Esophagus muscularis mucosa (tissue), 4 donors: ENCODE results near the gene SMAD5. TPM values are rescaled to one million over a fixed set of nuclear protein-coding genes. Genes with fewer than 3 reads are reported as not detected.

Experiments
- DNase-seq: peaks from one replicate; pipeline ENCODE4 v3.0.0-alpha.2; 2017; ENCODE audit errors: extremely low spot score
- H3K27ac ChIP-seq, 4 donors: fragments of 200-600 bp; sonication (generic); replicated peaks in 1 of 4; 1 replicate in 3 of 4; 2 replicates in 1 of 4; pipeline ENCODE4 v1.5.1; 2016 to 2019; ENCODE audit warnings: mild to moderate bottlenecking in 1 of 4
- H3K27me3 ChIP-seq, 4 donors: fragments of 200-600 bp; sonication (generic); one replicate each; pipeline versions ENCODE4 v1.5.1 to v1.6.0; 2016 to 2019
- H3K36me3 ChIP-seq, 4 donors: fragments of 200-600 bp; sonication (generic); one replicate each; pipeline ENCODE4 v1.5.1; 2016 to 2019
- H3K4me1 ChIP-seq, 4 donors: fragments of 200-600 bp; sonication (generic); one replicate each; pipeline ENCODE4 v1.5.1; 2016 to 2019
- H3K4me3 ChIP-seq, 4 donors: fragments of 200-600 bp; sonication (generic); 1 replicate in 2 of 4; 2 replicates in 2 of 4; pipeline ENCODE4 v1.5.1; 2016 to 2019; ENCODE audit warnings: mild to moderate bottlenecking in 4 of 4, moderate library complexity in 1 of 4
- H3K9me3 ChIP-seq, 4 donors: fragments of 200-600 bp; sonication (generic); 1 replicate in 3 of 4; 2 replicates in 1 of 4; pipeline ENCODE4 v1.5.1; 2016 to 2019
- CTCF ChIP-seq, 3 experiments: fragments of 200-600 bp in 2 of 3; fragments of 450-650 bp in 1 of 3; sonication (generic) in 2 of 3; IDR thresholded peaks; one replicate each; pipeline ENCODE4 v1.5.1; 2017 to 2019; ENCODE audit warnings: antibody characterized with exemption in 3 of 3, mild to moderate bottlenecking in 2 of 3, moderate library complexity in 1 of 3
- EP300 ChIP-seq: sonication (generic); formaldehyde crosslinking; IDR thresholded peaks from one replicate; pipeline ENCODE4 v1.6.1; 2017; ENCODE audit warnings: antibody characterized with exemption
- POLR2A ChIP-seq: fragments of 450-650 bp; IDR thresholded peaks from one replicate; pipeline ENCODE4 v1.6.1; 2017; ENCODE audit warnings: antibody characterized with exemption, moderate library complexity, mild to moderate bottlenecking, low read depth
- POLR2AphosphoS5 ChIP-seq, 2 donors: sonication (generic); formaldehyde crosslinking; IDR thresholded peaks; one replicate each; pipeline ENCODE4 v1.6.1; 2017; ENCODE audit warnings: antibody characterized with exemption in 2 of 2
- WGBS: methylation state at CpG from one replicate; pipeline ENCODE4 v1.1.5; 2018; 5-methylcytosine and 5-hydroxymethylcytosine counted together
- intact Hi-C: fragments of 100-400 bp; cut with DNase I; formaldehyde crosslinking; loops from one replicate; pipeline ENCODE4 v1.15.1; 2023
- total RNA-seq, 4 donors: library from RNA; depleted of rRNA; stranded (reverse); fragments of >200 nt; gene quantifications; one replicate each; pipeline versions ENCODE4 v1.1.0 to v1.2.1, GENCODE V29; 2016

SMAD5 gene
- total RNA-seq, 4 donors from 2014 or later = 42.4 to 47.9 (median 46.3) TPM

GRCh38 chr5:136174021-136174659 lies 41.5 kb downstream of the SMAD5 start:
- WGBS = 85% methylated on average over 2 of the region's 2 CpGs
- no peaks in the 10 kb centered on the region for H3K27me3 ChIP-seq
- peaks cover 25 to 65% (median 52%) of the 10 kb centered on the region in 4 donors for H3K36me3 ChIP-seq
- no peak overlapping the region for H3K27ac ChIP-seq
- TF ChIP-seq EP300 (no peak), CTCF (IDR thresholded peaks at IDR 0.05) (peak; percentile 41 to 56 (median 47))
- intact Hi-C loops = loop anchor here (5.0 to 10.0 kb wide), 2 partner anchors 109 to 232 kb away; no protein-coding TSS in a partner anchor
- no peaks in the 10 kb centered on the region for H3K9me3 ChIP-seq
- H3K4me1 ChIP-seq = no peaks in the 10 kb centered on the region
- DNase-seq = no peak
- H3K4me3 ChIP-seq = no peak overlapping the region

DNA sequence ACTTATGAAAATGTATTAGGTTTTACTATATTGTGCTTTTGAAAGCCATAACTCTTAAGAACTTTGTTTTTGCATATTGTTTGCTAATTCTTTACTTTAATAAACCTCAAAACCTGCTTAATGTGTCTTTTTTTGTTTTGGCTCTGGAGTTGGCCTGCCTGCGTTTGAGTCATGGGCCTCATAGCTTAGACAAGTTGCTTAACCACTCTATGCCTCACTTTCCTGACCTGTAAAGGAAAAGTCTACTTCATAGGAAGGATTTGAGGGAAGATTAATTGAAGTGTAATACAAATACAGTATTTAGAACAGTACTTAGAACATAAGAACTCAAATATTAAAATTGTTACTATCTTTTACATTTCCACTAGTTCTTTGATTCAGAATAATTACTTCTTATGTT lies 50.0 kb downstream of the SMAD5 start:
- WGBS = 79% methylated on average over 1 of the region's 1 CpG
- H3K36me3 ChIP-seq = peaks cover 3 to 40% (median 29%) of the 10 kb centered on the region in 4 donors
- no peaks in the 10 kb centered on the region for H3K27me3 ChIP-seq
- no peaks in the 10 kb centered on the region for H3K9me3 ChIP-seq
- H3K4me3 ChIP-seq = no peak overlapping the region
- TF ChIP-seq POLR2A (no peak), EP300 (no peak), POLR2AphosphoS5 (IDR thresholded peaks at IDR 0.05) (no peak), CTCF (IDR thresholded peaks at IDR 0.05) (no peak)
- no peaks in the 10 kb centered on the region for H3K4me1 ChIP-seq
- no peak overlapping the region for H3K27ac ChIP-seq
- intact Hi-C loops = no loop called here
- DNase-seq = no peak

DNA sequence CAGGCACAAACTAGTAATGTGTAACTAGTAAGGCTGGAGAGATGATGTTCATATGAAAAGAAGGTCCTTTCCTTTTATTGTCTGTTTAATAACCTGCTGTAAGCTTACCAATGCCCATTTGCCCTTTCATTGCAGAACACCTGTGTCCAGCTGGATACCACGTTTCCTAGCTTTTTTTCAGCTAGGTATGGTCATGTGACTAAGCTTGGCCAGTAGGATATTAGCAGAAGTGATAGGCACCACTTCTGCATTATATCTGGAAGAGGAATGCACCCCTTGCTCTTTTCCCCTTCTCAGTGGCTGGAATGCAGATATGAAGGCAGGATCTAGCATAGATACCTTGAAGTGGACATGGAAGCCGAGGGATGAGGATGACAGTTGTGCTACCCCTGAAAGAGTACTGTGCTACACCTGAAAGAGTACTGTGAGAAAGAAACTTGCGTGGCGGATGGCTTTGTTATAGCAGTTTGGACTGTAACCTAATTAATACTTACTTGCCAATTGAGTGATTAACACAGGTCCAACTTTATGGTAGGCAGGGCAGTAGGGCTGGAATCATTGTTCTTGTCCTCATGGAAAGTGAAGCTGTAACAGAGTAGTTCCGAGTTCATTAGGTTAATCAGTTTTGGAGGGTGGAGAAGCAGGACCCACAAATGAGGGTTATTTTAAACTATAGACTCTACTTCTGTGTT lies 53.5 kb downstream of the SMAD5 start:
- WGBS = 95% methylated on average over 5 of the region's 5 CpGs
- no peak for TF ChIP-seq POLR2AphosphoS5 (IDR thresholded peaks at IDR 0.05)
- TF ChIP-seq CTCF (IDR thresholded peaks at IDR 0.05) = no peak
- no peaks in the 10 kb centered on the region for H3K9me3 ChIP-seq
- peaks cover 0 to 7% (median 2%) of the 10 kb centered on the region in 4 donors for H3K4me1 ChIP-seq
- H3K4me3 ChIP-seq = no peak overlapping the region
- H3K27me3 ChIP-seq = peaks cover 0 to 5% (median 5%) of the 10 kb centered on the region in 4 donors
- H3K27ac ChIP-seq = no peak overlapping the region
- H3K36me3 ChIP-seq = peaks cover 0 to 36% (median 22%) of the 10 kb centered on the region in 4 donors
- intact Hi-C loops = no loop called here
- DNase-seq = no peak

GRCh38 chr5:136186796-136187195 lies 54.2 kb downstream of the SMAD5 start:
- TF ChIP-seq POLR2AphosphoS5 (IDR thresholded peaks at IDR 0.05) = no peak
- TF ChIP-seq EP300 = no peak
- TF ChIP-seq CTCF (IDR thresholded peaks at IDR 0.05) = no peak
- TF ChIP-seq POLR2A = no peak
- intact Hi-C loops = no loop called here
- H3K9me3 ChIP-seq = no peaks in the 10 kb centered on the region
- WGBS = 80% methylated on average over 2 of the region's 2 CpGs
- H3K27ac ChIP-seq = no peak overlapping the region
- DNase-seq = no peak
- peaks cover 0 to 12% (median 10%) of the 10 kb centered on the region in 4 donors for H3K27me3 ChIP-seq
- H3K36me3 ChIP-seq = peaks cover 0 to 36% (median 22%) of the 10 kb centered on the region in 4 donors
- peaks cover 3 to 14% (median 8%) of the 10 kb centered on the region in 4 donors for H3K4me1 ChIP-seq
- H3K4me3 ChIP-seq = no peak overlapping the region
